C4-2B (cell line): Measurements from ENCODE around the gene CAMK1G.

Experiments
- CTCF ChIP-seq: fragments of 450-650 bp; conservative IDR thresholded peaks from 2 replicates; pipeline ENCODE4 v1.5.1; 2017; ENCODE audit warnings: mild to moderate bottlenecking
- ZFX ChIP-seq: fragments of 450-650 bp; IDR thresholded peaks from 2 replicates; pipeline ENCODE4 v1.6.1; 2017

GRCh38 chr1:209593747-209594146, 10.2 kb downstream of the CAMK1G start:
- TF ChIP-seq CTCF (no peak), ZFX (no peak)
